NCI-H2171 (cell line): Measurements from ENCODE around the gene CCL21.
"Not testable (repeated sequence)": the region's sequence is repeated elsewhere in the genome, so short reads cannot be mapped to it uniquely, and the experiment has no call there.

Experiments
- DNase-seq: peaks from one replicate; lab custom pipeline; 2025; lab: John Stamatoyannopoulos, UW

The CCL21 gene, protein sequence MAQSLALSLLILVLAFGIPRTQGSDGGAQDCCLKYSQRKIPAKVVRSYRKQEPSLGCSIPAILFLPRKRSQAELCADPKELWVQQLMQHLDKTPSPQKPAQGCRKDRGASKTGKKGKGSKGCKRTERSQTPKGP

GRCh38 chr9:34710023-34710422 lies at the start of gene CCL21:
Gene CCL21, minus strand, starts transcription at chr9:34710136. Its CDS starts 70 bp downstream, at chr9:34710066.
- DNase-seq: no peak

DNA sequence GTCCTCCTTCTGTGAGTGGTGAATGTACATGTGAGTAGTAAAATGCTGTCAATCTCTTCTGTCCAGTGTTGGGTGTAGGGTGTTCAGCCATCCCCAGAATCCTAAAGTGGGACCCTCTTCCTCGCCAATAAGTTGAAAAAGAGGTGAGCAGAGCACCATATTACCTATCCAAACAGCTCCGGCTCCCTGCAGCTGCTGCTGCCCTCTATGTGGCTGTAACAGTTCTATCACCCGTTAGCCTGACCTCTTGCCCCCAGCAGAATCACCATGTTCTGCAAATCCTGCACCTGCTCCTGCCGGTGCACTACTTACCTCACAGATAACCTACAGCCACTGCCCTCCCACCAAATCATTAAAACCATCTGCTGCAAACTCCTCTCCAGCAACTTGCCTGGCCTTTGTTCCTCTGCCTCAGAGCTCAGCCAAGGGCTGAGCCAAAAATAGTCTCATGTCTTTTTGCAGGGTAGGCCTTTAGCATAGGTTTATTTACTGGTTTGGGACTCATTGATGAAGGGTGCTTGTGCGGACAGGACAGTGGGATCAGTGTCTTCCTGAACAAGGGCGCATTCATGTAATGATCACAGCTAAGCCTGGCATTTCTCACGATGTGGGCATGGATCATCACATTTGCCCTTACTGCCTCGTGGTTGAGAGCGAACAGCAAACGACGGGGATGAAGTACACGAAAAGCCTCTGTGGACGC lies 49.6 kb upstream of the CCL21 start:
- no peak for DNase-seq

- not testable (repeated sequence) for DNase-seq
Measured at GRCh38 chr9:34750320-34750719, 40.4 kb upstream of the CCL21 start.

GRCh38 chr9:34746526-34746925 lies 36.6 kb upstream of the CCL21 start:
- DNase-seq: no peak

DNA sequence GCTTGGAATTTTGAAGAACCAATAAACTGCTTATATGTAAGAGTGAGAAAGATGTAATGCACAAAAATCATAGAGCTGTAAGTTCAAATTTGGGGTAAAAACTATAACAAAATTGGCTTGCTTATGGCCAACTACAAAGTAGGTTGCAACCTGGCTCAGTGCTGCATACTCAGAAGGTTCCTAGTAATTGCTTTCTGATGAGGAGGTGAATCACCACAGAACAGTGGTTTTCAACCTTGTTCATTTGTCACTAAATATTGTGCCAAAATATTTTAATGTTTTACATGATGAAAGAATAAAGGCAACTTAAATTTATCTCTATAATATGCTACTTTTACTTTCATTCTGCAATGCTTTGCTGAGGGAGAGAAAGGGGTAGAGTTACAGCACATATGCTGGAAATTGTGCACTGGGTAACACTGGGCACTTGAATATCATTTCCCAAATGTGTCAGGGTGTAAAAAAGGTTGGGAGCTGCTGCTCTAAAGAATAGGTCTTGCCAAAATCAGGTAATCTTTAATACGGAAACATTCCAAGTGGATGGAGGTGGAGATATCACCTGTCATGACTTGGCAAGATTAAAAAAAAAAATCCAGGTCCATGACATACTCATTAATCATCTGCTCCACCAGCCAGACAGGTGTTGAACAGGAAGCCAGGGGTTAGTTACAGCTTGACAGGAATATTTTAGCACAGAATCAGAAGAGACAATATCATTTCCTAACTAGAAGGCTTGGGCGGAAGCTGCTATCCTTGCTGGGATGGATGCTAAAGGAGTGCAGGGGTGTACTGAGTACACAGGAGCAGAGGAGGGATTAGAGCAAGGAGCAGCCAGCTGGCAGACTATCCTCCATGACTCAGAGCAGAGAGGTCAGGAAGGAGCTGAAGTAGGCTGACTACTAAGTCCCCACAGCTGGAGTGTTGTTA lies 34.6 kb upstream of the CCL21 start:
- DNase-seq: no peak

GRCh38 chr9:34742710-34743109 lies 32.8 kb upstream of the CCL21 start:
- DNase-seq: no peak

- DNase-seq: no peak
Measured at GRCh38 chr9:34741628-34742027, 31.7 kb upstream of the CCL21 start.

- not testable (repeated sequence) for DNase-seq
Measured at GRCh38 chr9:34740176-34740575, 30.2 kb upstream of the CCL21 start.

GRCh38 chr9:34737677-34738260 lies 27.8 kb upstream of the CCL21 start:
- no peak for DNase-seq

GRCh38 chr9:34734720-34735119 lies 24.8 kb upstream of the CCL21 start:
- DNase-seq: no peak

GRCh38 chr9:34732886-34733285 lies 22.9 kb upstream of the CCL21 start:
- no peak for DNase-seq

DNA sequence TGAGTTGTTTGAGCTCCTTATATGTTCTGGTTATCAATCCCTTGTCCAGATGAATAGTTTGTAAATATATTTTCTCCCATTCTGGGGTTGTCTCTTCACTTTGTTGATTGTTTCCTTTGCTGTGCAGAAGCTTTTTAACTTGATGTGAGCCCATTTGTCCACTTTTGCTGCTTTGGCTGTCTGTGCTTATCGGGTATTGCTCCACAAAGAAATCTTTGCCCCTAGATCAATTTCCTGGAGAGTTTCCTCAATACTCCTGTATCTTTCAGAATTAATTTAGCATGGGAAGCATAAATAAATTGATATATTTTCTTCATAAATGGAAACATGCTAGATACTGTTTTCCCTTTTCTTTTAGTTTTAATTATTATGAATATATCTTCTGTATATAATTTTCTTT lies 22.5 kb upstream of the CCL21 start:
- DNase-seq: no peak

- no peak for DNase-seq
Measured at GRCh38 chr9:34723141-34723540, 13.2 kb upstream of the CCL21 start.

DNA sequence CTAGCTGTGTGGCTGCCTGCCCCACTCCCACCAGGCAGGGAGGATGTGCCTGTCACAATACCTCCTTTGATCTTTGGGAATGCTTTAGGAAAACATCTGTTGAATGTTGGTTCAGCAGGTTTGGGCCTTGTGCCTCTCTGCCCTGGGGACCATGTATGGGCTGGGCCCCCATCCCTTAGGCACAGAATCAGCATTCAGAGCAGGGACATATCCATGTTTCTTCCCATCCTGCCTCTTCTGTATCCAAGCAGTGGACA lies 9.8 kb upstream of the CCL21 start:
- not testable (repeated sequence) for DNase-seq

GRCh38 chr9:34719021-34719768 lies 9.3 kb upstream of the CCL21 start:
- DNase-seq: no peak

DNA sequence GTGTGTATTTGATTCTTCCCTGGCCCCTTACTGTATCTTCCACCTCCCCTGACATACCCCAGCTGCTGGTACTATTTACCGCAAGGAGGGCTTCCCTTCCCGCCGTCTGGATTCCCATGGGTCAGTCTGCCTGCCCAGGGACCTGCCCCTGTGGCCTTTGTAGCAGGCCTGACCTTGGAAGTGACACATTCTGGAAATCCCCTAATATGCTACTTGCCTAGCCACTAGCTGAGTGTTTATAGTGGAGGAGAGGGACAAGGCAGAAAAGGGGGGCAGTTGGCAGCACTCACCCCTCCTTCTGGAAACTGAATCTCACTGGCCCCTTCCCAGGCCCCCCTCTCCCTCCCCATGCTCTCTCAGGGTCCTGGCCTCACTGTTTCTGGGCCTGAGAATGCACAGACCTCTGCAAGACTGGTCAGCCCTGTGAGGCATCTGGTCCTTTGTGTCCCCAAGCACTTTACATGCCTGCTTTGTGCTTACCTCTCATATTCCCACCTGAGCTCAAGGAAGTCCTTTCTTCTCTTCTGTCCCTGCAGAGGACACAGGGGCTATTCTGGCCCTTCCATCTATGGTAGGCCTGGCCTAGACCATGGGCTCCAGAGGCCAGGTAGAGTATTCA lies 8.2 kb upstream of the CCL21 start:
- no peak for DNase-seq

DNA sequence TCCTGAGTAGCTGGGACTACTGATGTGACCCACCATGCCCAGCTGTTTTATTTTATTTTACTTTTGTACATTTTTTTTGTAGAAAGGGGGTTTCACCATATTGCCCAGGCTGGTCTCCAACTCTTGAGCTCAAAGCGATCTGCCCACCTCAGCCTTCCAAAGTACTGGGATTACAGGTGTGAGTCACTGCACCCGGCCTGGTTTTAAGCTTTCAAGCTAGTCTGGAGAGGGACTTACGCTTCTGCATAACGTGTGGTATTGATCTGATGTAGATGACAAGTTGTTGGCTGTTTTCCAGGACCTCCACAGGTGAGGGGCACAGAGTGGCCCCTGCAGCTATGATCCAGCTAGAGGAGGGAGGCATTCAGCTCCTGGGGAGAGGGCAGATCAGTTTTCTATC lies 6.8 kb upstream of the CCL21 start:
- no peak for DNase-seq

- DNase-seq: no peak
Measured at GRCh38 chr9:34715639-34716215, 5.8 kb upstream of the CCL21 start.

GRCh38 chr9:34714007-34714406 lies 4.1 kb upstream of the CCL21 start:
- no peak for DNase-seq

DNA sequence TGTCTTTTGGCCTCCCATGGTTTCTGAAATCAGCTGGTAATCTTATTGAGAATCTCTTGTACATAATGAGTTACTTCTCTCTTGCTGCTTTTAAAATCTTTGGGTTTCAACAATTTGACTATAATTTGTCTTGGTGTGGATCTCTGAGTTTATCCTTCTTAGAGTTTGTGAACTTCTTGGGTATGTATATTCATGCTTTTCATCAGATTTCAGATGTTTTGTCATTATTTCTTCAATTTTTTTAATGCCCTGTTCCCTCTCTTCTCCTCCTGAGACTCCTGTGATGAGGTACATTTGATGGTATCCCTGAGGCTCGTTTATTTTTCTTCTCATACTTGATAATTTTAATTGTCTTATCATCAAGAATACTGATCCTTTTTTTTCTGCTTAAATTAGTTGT lies 2.2 kb upstream of the CCL21 start:
- no peak for DNase-seq
